Kidney epithelial cell (primary cell): ENCODE measurements around the gene CACNB2. TPM values are rescaled to one million over a fixed set of nuclear protein-coding genes. Genes with fewer than 3 reads are reported as not detected.

Source experiments
- DNase-seq: peaks from one replicate; pipeline ENCODE4 v3.0.0-alpha.2; 2010; ENCODE audit warnings: low read depth
- H3K27me3 ChIP-seq: 2 replicates; pipeline ENCODE4 v1.6.0; 2011; ENCODE audit warnings: low read length; ENCODE audit not compliant: control insufficient read depth, insufficient read depth
- H3K36me3 ChIP-seq: 2 replicates; pipeline ENCODE4 v1.5.1; 2011; ENCODE audit warnings: low read length; ENCODE audit not compliant: control insufficient read depth, insufficient read depth
- H3K4me3 ChIP-seq: 2 replicates; pipeline ENCODE4 v1.5.1; 2011; ENCODE audit warnings: low read depth, mild to moderate bottlenecking, control low read depth, low read length
- CTCF ChIP-seq: IDR thresholded peaks from 2 replicates; pipeline ENCODE4 v1.5.1; 2011; ENCODE audit warnings: mild to moderate bottlenecking, moderate library complexity, low read length, control low read depth, inconsistent platforms; ENCODE audit not compliant: insufficient read depth, poor library complexity, severe bottlenecking
- total RNA-seq: library from RNA; depleted of rRNA; stranded (reverse); fragments of >200 nt; gene quantifications from 2 replicates; pipeline ENCODE4 v1.2.3, GENCODE V29; 2015

CACNB2 gene
- total RNA-seq, 1 donor from 2014 or later: 0.04 TPM

DNA sequence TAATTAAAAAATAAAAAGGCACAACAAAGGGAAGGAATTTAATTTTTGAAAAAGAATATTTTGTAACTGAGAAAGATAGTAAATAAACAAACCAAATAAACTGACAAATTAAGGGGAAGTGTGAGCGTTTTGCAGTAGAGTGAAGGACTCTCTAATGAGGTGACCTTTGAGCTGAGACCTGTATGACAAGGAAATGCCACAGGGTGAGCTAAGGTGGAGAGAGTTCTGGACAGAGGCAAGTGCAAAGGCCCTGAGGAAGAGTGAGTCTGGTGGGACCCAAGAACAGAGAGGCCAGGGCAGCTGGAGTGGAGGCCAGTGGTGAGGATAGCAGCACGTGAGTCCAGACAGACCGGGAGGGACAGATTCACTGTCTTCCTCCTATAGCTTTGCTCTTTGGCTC is 179.4 kb downstream of the CACNB2 start:
- Histone ChIP-seq H3K36me3 (no peaks in the 10 kb centered on the region), H3K4me3 (no peak overlapping the region), H3K27me3 (no peaks in the 10 kb centered on the region)
- no peak for DNase-seq
- TF ChIP-seq CTCF: no peak

DNA sequence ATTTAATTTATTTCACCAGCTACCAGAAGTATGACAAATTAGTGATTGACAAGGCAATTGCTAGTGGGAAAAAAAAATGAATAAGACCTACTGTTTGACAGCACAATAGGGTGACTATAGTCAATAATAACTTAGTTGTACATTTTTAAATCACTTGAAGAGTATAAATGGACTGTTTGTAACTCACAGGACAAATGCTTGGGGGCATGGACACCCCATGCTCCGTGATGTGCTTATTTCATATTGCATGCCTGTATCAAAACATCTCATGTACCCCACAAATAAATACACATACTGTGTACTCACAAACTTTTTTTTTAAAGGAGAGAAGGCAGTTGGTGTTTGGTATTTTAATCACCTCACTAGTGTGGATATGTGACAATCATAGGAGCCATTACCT is 181.1 kb downstream of the CACNB2 start:
- TF ChIP-seq CTCF: no peak
- no peak for DNase-seq

DNA sequence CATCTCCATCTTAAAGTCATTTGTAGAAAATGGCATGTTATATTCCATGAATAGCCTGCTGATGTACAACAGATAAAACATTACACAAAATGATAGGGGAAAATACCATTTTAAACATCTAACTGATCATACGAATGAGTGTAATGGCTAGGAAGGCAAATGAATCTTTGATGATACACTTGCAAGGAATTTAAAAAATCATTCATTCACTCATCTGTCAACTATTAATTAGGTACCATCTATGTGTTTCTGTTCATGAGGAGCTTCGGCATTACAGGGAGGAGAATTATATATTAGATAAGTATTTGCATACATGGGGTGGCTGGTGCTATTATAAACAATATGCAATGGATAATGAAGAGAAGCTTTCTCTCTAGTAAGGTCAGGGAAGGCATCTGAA is 183.7 kb downstream of the CACNB2 start:
- no peaks in the 10 kb centered on the region for H3K27me3 ChIP-seq
- no peak for DNase-seq
- no peak for TF ChIP-seq CTCF
- no peak overlapping the region for H3K4me3 ChIP-seq
- no peaks in the 10 kb centered on the region for H3K36me3 ChIP-seq

More for the DNA sequence above, 181.1 kb downstream of the CACNB2 start:
- Histone ChIP-seq H3K27me3 (no peaks in the 10 kb centered on the region), H3K4me3 (no peak overlapping the region), H3K36me3 (no peaks in the 10 kb centered on the region)

- no peak for DNase-seq
- Histone ChIP-seq H3K36me3 (no peaks in the 10 kb centered on the region), H3K27me3 (no peaks in the 10 kb centered on the region), H3K4me3 (no peak overlapping the region)
- no peak for TF ChIP-seq CTCF
These were observed 185.2 kb downstream of the CACNB2 start for GRCh38 chr10:18325410-18325809.

- Histone ChIP-seq H3K4me3 (no peak overlapping the region), H3K36me3 (no peaks in the 10 kb centered on the region), H3K27me3 (no peaks in the 10 kb centered on the region)
- no peak for DNase-seq
- no peak for TF ChIP-seq CTCF
These were observed 185.8 kb downstream of the CACNB2 start for GRCh38 chr10:18325889-18326531.

DNA sequence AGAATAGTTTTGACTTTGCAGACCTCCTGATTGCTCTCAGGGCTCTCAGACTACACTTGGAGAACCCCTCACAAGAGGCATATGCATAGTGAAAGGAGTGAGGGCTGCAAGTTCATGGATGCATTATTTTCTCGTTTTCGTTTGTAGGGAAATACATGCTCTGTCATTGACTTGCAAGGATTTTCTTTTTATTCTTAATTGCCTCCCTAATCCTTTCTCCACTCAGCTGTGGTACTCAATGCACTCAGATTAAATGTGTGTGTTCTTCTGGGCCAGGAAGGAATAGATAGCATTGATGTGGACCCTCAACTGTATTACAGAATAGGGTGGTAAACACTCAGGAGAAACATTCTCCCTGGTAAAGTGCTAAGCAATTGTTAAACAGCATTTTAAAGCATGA is 188.7 kb downstream of the CACNB2 start:
- Histone ChIP-seq H3K4me3 (no peak overlapping the region), H3K36me3 (no peaks in the 10 kb centered on the region), H3K27me3 (no peaks in the 10 kb centered on the region)
- no peak for TF ChIP-seq CTCF
- DNase-seq: no peak
